GM12875 (cell line): ENCODE results near the gene DHTKD1.

Experiments
- H3K4me3 ChIP-seq: one replicate; pipeline ENCODE4 v1.5.1; 2011; ENCODE audit warnings: low read depth, low read length, control low read depth
- TF ChIP-seq, protein P1 (sequence below): IDR thresholded peaks from 2 replicates; pipeline ENCODE4 v1.5.1; 2011; ENCODE audit warnings: low read depth, mild to moderate bottlenecking, control low read depth, inconsistent platforms, low read length, moderate library complexity, borderline replicate concordance; ENCODE audit not compliant: insufficient read depth

DHTKD1 gene

DNA sequence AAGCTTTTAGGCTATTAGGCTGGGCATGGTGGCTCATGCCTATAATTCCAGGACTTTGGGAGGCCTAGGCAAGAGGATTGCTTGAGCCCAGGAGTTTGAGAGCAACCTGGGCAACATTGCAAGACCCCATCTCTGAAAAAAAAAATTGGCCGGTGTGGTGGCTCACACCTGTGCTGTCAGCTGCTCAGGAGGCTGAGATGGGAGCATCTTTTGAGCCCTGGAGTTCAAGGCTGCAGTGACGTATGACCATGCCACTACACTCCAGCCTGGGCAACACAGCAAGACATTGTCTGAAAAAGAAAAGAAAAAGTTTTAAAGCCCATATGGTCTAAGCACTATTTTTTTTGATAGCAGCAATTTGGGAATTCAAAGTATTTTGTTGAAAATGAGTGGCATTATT is 44.9 kb downstream of the DHTKD1 start:
- TF ChIP-seq, protein P1, sequence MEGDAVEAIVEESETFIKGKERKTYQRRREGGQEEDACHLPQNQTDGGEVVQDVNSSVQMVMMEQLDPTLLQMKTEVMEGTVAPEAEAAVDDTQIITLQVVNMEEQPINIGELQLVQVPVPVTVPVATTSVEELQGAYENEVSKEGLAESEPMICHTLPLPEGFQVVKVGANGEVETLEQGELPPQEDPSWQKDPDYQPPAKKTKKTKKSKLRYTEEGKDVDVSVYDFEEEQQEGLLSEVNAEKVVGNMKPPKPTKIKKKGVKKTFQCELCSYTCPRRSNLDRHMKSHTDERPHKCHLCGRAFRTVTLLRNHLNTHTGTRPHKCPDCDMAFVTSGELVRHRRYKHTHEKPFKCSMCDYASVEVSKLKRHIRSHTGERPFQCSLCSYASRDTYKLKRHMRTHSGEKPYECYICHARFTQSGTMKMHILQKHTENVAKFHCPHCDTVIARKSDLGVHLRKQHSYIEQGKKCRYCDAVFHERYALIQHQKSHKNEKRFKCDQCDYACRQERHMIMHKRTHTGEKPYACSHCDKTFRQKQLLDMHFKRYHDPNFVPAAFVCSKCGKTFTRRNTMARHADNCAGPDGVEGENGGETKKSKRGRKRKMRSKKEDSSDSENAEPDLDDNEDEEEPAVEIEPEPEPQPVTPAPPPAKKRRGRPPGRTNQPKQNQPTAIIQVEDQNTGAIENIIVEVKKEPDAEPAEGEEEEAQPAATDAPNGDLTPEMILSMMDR, result no peak
- H3K4me3 ChIP-seq, result no peak overlapping the region

GRCh38 chr10:12121673-12122072 is 52.9 kb downstream of the DHTKD1 start:
- TF ChIP-seq, protein P1, result no peak
- H3K4me3 ChIP-seq, result no peak overlapping the region

GRCh38 chr10:12129222-12130111 is 60.7 kb downstream of the DHTKD1 start, which contains the start of gene SEC61A2:
SEC61A2 (plus strand) TSS chr10:12129677; CDS start chr10:12129788, 111 bp downstream.
- H3K4me3 ChIP-seq, result peak within 1 kb of the TSS; percentile 97
- TF ChIP-seq, protein P1, result no peak

GRCh38 chr10:12130237-12130872 is 61.6 kb downstream of the DHTKD1 start:
- H3K4me3 ChIP-seq, result peak overlapping the region; percentile 97
- TF ChIP-seq, protein P1, result peak; percentile 62

DNA sequence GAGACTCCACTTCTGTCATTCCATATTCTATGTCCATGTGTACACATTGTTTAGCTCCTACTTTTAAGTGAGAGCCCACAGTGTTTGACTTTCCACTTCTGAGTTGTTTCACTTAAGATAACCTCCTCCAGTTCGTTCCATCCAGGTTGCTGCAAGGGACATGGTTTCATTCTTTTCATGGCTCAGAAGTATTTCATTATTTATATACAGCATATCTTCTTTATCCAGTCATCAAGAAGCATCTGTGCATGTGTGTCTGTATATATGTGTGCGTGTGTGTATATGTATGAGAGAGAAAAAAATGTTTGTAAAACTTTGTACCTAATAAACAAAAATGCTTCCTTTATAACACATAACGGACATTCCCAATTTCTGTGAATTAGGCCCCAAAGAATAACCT is 66.9 kb downstream of the DHTKD1 start:
- H3K4me3 ChIP-seq, result no peak overlapping the region
- TF ChIP-seq, protein P1, result no peak

DNA sequence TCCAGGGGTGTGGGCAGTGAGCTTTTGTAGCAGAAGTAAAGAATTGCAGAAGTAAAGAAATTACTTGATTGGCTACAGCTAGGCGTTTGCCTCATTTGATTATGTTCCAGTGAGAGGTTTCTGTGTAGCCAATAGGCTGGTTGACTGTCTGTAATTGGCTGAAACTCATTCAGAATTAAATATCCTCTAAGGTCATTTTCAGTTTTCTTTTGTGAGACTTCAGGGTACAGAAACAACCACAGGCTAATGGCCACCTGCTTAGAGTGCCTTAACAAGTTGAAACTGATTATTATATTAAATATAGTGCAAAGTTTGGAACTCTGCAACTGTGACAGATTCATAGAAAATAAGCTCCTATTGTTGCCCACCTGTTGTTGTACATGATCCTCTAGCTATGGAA is 71.3 kb downstream of the DHTKD1 start:
- TF ChIP-seq, protein P1, result no peak
- no peak overlapping the region for H3K4me3 ChIP-seq

DNA sequence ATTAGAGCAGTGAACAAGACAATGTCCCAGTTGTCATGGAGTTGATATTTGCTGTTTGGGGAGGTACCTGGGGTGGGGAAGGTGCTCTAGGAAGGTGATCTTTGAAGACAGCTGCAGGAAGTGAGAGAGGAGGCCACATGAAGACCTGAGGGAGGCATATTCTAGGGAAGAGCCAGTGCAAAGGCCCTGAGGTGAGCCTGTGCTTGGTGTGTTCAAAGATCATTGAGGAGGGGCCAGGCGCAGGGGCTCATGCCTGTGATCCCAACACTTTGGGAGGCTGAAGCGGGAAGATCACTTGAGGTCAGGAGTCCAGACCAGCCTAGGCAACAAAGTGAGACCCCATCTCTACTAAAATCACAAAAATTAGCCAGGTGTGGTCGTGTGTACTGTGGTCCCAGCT is 75.8 kb downstream of the DHTKD1 start:
- no peak overlapping the region for H3K4me3 ChIP-seq
- TF ChIP-seq, protein P1, result no peak
